GM08714 (cell line): ENCODE data around the gene L3MBTL3.
"Not testable (repeated sequence)": the region's sequence is repeated elsewhere in the genome, so short reads cannot be mapped to it uniquely, and the experiment has no call there.

Experiments
- H3K4me3 ChIP-seq: fragments of 200-500 bp; sonication (Bioruptor generic); 2 replicates; pipeline ENCODE4 v1.5.1; 2014; ENCODE audit warnings: mild to moderate bottlenecking, low read length, inconsistent platforms
- ZNF274 ChIP-seq: IDR thresholded peaks from 2 replicates; pipeline ENCODE4 v1.6.1; 2012; ENCODE audit warnings: mild to moderate bottlenecking, low read depth, low read length

Gene L3MBTL3

GRCh38 chr6:130090796-130091195, 72.4 kb downstream of the L3MBTL3 start:
- no peak overlapping the region for H3K4me3 ChIP-seq
- no peak for TF ChIP-seq ZNF274

GRCh38 chr6:130093546-130093945, 75.2 kb downstream of the L3MBTL3 start:
- no peak for TF ChIP-seq ZNF274
- H3K4me3 ChIP-seq: no peak overlapping the region

GRCh38 chr6:130098317-130098716, 79.9 kb downstream of the L3MBTL3 start:
- H3K4me3 ChIP-seq: no peak overlapping the region
- no peak for TF ChIP-seq ZNF274

GRCh38 chr6:130099119-130099518, 80.7 kb downstream of the L3MBTL3 start:
- H3K4me3 ChIP-seq: no peak overlapping the region
- TF ChIP-seq ZNF274: no peak

GRCh38 chr6:130105996-130106704, 87.8 kb downstream of the L3MBTL3 start:
- TF ChIP-seq ZNF274: no peak

GRCh38 chr6:130107710-130108109, 89.3 kb downstream of the L3MBTL3 start:
- no peak overlapping the region for H3K4me3 ChIP-seq
- no peak for TF ChIP-seq ZNF274

More at GRCh38 chr6:130105996-130106704, 87.8 kb downstream of the L3MBTL3 start:
- H3K4me3 ChIP-seq: no peak overlapping the region

- no peak for TF ChIP-seq ZNF274
Observed at GRCh38 chr6:130111031-130111430, 92.7 kb downstream of the L3MBTL3 start.

GRCh38 chr6:130113201-130113710, 94.9 kb downstream of the L3MBTL3 start:
- no peak for TF ChIP-seq ZNF274
- H3K4me3 ChIP-seq: no peak overlapping the region

More at GRCh38 chr6:130111031-130111430, 92.7 kb downstream of the L3MBTL3 start:
- H3K4me3 ChIP-seq: no peak overlapping the region

- no peak for TF ChIP-seq ZNF274
- H3K4me3 ChIP-seq: no peak overlapping the region
Observed at GRCh38 chr6:130115036-130115435, 96.7 kb downstream of the L3MBTL3 start.

- H3K4me3 ChIP-seq: no peak overlapping the region
- no peak for TF ChIP-seq ZNF274
Observed at GRCh38 chr6:130116273-130116672, 97.9 kb downstream of the L3MBTL3 start.

- not testable (repeated sequence) for H3K4me3 ChIP-seq
Observed at GRCh38 chr6:130117187-130117701, 98.9 kb downstream of the L3MBTL3 start.

GRCh38 chr6:130118236-130118635, 99.9 kb downstream of the L3MBTL3 start:
- no peak for TF ChIP-seq ZNF274
- H3K4me3 ChIP-seq: no peak overlapping the region

GRCh38 chr6:130119211-130119610, 100.8 kb downstream of the L3MBTL3 start:
- no peak for TF ChIP-seq ZNF274
- no peak overlapping the region for H3K4me3 ChIP-seq

- no peak for TF ChIP-seq ZNF274
- no peak overlapping the region for H3K4me3 ChIP-seq
Observed at GRCh38 chr6:130120731-130121130, 102.3 kb downstream of the L3MBTL3 start.

- TF ChIP-seq ZNF274: no peak
- H3K4me3 ChIP-seq: no peak overlapping the region
Observed at GRCh38 chr6:130122243-130122642, 103.9 kb downstream of the L3MBTL3 start.

- no peak for TF ChIP-seq ZNF274
- H3K4me3 ChIP-seq: no peak overlapping the region
Observed at GRCh38 chr6:130127195-130127594, 108.8 kb downstream of the L3MBTL3 start.

- no peak for TF ChIP-seq ZNF274
- no peak overlapping the region for H3K4me3 ChIP-seq
Observed at GRCh38 chr6:130128326-130128725, 109.9 kb downstream of the L3MBTL3 start.
